Body of pancreas (tissue), 4 donors: ENCODE results near the gene PER3.

Source experiments
- POLR2A ChIP-seq, 3 donors: fragments of 450-650 bp; IDR thresholded peaks; one replicate each; pipeline ENCODE4 v1.6.1; 2016; ENCODE audit warnings: antibody characterized with exemption in 3 of 3, mild to moderate bottlenecking in 2 of 3
- TF ChIP-seq, protein P1 (sequence below), 7 experiments: fragments of 450-650 bp in 4 of 7; fragments of 200-600 bp in 3 of 7; sonication (generic) in 3 of 7; IDR thresholded peaks; one replicate each; pipeline ENCODE4 v1.5.1; 2016 to 2019; ENCODE audit warnings: antibody characterized with exemption in 7 of 7

DNA sequence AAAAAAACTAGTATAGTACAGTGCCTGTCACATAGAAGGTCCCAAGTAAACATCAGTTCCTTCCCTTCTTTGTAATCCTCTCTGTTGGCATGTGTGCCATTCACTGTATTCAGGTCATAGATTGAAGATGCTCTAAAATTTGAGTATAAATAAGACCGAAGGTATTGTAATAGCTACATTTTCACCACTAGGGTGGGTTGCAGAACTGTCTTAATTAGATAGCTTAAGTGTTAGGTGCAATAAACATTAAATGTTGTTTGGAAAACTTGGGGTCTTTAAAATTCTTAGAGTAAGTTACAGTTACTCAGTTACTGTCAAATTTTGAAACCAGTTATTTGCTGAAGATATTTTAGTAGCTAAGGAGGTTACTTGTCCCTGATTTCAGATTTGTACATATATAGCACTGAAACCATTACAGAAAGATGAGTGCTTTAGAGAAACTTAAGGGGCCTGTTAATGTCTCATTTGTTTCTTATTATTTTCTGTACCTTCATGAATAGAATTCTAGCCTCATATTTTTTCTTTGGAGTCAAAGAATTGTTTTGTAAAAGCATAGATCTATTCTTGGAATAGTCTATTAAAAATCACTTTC is 24.3 kb downstream of the PER3 start:
- TF ChIP-seq, protein P1, sequence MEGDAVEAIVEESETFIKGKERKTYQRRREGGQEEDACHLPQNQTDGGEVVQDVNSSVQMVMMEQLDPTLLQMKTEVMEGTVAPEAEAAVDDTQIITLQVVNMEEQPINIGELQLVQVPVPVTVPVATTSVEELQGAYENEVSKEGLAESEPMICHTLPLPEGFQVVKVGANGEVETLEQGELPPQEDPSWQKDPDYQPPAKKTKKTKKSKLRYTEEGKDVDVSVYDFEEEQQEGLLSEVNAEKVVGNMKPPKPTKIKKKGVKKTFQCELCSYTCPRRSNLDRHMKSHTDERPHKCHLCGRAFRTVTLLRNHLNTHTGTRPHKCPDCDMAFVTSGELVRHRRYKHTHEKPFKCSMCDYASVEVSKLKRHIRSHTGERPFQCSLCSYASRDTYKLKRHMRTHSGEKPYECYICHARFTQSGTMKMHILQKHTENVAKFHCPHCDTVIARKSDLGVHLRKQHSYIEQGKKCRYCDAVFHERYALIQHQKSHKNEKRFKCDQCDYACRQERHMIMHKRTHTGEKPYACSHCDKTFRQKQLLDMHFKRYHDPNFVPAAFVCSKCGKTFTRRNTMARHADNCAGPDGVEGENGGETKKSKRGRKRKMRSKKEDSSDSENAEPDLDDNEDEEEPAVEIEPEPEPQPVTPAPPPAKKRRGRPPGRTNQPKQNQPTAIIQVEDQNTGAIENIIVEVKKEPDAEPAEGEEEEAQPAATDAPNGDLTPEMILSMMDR (IDR thresholded peaks at IDR 0.05), result peak in 5 of 7 experiments; percentile 21 to 42 (median 26)
- no peak for TF ChIP-seq POLR2A (IDR thresholded peaks at IDR 0.05)
